GM19238 (cell line): ENCODE data around the gene BLVRB.
"Not testable (repeated sequence)": the region's sequence is repeated elsewhere in the genome, so short reads cannot be mapped to it uniquely, and the experiment has no call there.

Source experiments
- DNase-seq: peaks from one replicate; pipeline ENCODE4 v3.0.0; 2011; ENCODE audit warnings: low spot score; ENCODE audit not compliant: insufficient read length

The BLVRB gene

DNA sequence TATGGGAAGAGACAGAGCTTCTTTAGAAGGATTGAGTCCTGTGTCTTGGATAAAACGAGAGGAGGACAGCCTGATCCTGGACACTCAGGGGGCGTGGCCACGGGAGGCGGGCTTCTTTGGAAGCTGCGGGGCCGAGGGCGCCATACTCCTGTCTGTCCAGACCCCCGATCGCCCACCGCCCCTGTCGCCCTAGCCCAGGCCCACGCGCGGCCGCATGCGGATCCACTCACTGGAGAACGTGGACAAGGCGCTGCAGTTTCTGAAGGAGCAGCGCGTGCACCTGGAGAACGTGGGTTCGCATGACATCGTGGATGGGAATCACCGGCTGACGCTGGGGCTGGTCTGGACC is 24.3 kb upstream of the BLVRB start:
- no peak for DNase-seq

GRCh38 chr19:40486017-40486416 is 20.5 kb upstream of the BLVRB start:
- DNase-seq: no peak

GRCh38 chr19:40475878-40476644 is 10.5 kb upstream of the BLVRB start:
- DNase-seq: not testable (repeated sequence)

GRCh38 chr19:40474737-40475136 is 9.2 kb upstream of the BLVRB start:
- DNase-seq: no peak

- DNase-seq: no peak
Observed at GRCh38 chr19:40472516-40472915, 7.0 kb upstream of the BLVRB start.

DNA sequence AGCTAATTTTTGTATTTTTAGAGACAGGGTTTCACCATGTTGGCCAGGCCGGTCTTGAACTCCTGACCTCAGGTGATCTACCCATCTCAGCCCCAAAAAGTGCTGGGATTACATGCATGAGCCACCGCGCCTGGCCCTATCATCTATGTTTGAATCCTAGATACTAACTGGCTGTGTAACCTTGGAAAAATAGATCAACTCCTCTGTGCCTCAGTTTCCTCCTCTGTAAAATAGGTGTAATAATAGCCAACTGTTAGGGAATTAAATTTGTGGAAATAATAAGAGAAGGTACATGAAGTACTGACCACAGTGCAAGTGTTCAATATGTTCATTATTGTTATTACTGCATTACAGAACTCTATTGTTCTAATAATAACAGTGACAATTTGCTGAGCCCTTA is 5.6 kb upstream of the BLVRB start:
- no peak for DNase-seq

DNA sequence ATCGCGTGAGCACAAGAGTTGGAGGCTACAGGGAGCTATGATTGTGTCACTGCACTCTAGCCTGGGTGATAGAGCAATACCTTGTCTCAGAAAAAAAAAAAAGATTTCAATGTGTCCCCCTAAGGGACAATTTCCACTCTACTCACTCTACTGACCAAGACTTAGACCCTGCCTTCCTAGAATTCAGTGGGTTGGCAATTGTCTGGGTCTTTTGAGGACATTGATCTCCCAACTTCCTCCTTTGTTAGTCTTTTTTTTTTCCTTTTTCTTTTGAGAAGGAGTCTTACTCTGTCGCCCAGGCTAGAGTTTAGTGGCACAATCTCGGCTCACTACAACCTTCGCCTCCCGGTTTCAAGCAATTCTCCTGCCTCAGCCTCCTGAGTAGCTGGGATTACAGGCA is 3.5 kb upstream of the BLVRB start:
- no peak for DNase-seq

GRCh38 chr19:40466985-40467734 is 1.6 kb upstream of the BLVRB start, which contains the start of gene SPTBN4:
SPTBN4 (plus strand) TSS chr19:40467001; CDS start chr19:40472622, 5,621 bp downstream.
- DNase-seq: no peak

GRCh38 chr19:40466219-40466984 is 857 bp upstream of the BLVRB start:
- DNase-seq: no peak

DNA sequence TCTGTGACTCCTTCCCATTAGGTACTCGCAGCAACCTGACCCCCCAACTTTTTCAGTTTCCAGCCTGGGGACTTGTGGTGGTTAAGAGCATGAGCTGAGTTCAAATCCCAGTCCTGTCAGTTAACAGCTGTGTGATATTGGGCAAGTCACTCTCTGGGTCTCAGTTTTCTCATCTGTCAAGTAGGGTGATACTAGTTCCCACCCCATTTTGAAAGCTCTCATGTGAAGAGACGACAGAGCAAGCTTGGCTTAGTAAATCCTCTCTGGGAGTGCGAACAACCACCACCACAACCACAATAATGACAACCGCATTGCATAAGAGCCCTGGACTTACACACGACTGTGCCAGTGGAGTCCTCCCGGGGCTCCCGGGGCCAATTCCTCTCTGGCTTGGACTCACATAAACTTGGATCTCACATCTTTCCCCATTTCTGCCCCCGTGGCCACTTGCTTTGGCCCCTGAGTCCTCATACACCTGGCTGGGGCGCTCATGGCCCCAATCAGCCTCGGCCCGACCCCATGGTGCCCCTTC is 454 bp downstream of the BLVRB start:
- no peak for DNase-seq

- no peak for DNase-seq
Observed at GRCh38 chr19:40464059-40465024, 1.2 kb downstream of the BLVRB start.

- not testable (repeated sequence) for DNase-seq
Observed at GRCh38 chr19:40463587-40464037, 1.9 kb downstream of the BLVRB start.

DNA sequence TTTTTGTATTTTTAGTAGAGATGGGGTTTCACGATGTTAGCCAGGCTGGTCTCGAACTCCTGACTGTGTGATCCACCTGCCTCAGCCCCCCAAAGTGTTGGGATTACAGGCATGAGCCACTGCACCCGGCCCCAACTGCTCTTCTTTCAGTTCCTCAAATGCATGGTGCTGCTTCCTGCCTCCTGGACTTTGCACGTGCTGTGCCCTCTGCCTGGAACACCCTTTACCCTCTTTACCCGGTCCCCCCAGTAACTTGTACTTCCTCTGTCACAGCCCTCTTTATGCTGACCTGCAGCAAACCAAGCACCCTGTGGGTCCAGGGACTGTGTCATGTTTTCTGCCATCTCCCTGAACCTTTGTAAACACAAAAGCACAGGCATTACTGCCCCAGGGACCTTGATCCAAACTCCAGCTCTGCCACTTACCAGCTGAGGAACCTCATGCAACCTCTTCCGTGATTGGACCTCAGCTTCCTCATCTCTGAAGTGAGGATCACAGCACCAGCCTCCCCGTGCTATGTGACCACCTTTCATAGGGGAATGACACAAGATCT is 3.8 kb downstream of the BLVRB start:
- no peak for DNase-seq

- no peak for DNase-seq
Observed at GRCh38 chr19:40460185-40460584, 5.4 kb downstream of the BLVRB start.

GRCh38 chr19:40458597-40458974 is 7.0 kb downstream of the BLVRB start:
- no peak for DNase-seq

DNA sequence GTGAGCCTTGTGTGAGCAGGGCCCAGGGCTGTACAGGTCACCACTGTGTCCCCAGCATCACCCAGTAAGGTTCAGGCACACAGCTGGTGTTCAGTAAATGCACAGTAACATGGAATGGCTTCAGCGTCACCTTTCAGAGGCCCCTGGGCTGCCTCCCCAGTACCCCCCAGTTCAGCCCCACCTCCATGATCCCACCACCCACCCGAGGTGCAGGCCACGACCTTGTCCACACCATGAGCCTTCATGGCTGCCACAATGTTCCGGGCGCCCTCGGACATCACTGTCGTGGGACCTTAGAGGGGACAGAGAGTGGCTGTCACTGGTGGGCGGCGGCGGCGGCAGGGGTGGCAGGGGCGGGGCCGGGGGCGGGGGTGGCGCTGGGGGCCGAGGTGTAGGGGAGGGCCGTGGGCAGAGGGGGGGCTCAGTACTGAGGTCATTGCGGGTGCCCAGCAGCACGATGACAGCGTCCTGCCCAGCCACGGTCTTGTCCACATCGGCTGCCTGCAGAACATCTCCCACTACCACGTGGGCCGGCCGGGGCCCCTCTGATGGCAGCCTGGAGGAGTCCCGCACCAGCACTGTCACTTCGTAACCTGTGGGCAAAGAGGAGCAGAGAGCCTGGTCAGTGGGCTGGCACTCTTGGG is 7.5 kb downstream of the BLVRB start:
- no peak for DNase-seq

DNA sequence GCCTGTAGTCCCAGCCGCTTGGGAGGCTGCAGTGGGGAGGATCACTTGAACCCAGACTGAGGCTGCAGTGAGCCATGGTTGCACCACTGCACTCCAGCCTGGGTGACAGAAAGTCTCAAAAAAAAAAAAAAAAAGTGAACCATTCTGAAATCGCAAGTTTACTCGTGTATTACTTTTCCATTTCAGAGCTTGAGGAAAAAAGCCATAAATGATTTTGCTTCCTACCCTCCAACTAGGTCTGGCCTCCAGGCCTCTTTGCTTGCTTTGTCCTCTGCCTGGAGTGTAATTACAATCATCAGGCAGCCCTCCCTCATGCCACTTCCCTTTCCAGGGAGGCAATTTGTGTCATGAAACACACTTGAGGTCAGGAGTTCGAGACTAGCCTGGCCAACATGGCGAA is 8.5 kb downstream of the BLVRB start:
- DNase-seq: no peak

GRCh38 chr19:40453943-40454342 is 11.6 kb downstream of the BLVRB start:
- DNase-seq: not testable (repeated sequence)

DNA sequence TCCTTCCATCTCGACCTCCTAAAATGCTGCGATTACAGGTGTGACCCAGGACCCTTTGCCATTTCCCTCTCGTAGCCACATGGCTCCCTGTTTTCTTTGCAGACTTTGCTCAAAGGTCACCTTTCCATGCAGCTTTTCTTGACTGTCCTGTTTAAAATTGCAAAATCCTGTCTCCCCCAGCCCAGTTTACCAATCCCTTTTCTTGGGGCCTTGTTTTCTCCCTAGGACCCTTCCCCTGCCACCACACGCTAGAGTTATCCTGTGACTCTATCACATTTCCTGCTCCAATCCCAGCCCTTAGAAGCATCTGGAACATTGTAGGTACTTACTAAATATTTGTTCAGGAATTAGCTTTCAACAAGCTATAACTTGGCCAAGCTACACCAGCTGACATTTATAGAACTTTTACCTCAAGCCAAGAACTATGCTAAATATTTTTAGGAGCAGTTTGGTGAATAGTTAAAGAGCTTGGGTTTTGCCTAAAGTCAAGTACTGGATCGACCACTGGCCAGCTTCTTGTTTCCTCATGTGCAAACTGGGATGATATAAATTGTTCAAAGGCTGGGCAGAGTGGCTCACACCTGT is 12.3 kb downstream of the BLVRB start:
- DNase-seq: no peak
